Measurements from ENCODE around the gene TNMD.

Gene TNMD

DNA sequence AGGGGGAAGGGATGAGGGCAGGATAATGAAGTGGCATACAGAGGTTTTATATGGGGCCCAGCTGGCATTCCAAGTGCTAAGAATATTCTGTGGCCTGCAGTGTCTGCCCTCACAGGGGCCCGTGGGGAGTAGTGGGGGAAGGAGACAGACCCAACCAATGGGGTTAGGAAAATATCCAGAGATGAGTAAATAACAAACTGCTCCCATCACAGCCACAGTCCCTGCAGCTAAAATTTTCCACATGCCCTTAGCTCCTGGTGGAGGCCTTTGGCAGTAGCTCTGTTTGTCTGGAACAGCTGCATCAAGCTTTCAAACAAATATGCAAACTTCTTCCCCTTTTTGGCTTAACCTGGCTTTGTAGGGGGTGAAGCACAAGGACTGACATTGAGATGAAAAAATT is 62.4 kb downstream of the TNMD start:
- DNase-seq (ENCODE audit: low read depth, low spot score), result no peak
- H3K4me3 ChIP-seq (ENCODE audit: low read depth, low read length), result no peak overlapping the region
- TF ChIP-seq, protein P1, sequence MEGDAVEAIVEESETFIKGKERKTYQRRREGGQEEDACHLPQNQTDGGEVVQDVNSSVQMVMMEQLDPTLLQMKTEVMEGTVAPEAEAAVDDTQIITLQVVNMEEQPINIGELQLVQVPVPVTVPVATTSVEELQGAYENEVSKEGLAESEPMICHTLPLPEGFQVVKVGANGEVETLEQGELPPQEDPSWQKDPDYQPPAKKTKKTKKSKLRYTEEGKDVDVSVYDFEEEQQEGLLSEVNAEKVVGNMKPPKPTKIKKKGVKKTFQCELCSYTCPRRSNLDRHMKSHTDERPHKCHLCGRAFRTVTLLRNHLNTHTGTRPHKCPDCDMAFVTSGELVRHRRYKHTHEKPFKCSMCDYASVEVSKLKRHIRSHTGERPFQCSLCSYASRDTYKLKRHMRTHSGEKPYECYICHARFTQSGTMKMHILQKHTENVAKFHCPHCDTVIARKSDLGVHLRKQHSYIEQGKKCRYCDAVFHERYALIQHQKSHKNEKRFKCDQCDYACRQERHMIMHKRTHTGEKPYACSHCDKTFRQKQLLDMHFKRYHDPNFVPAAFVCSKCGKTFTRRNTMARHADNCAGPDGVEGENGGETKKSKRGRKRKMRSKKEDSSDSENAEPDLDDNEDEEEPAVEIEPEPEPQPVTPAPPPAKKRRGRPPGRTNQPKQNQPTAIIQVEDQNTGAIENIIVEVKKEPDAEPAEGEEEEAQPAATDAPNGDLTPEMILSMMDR (IDR thresholded peaks at IDR 0.05; ENCODE audit: insufficient read depth, low read length, missing control alignments), result no peak
- ChIA-PET POLR2A (no interaction called here), CTCF (interaction anchor here (0.8 to 3.4 kb wide), 5 partner anchors 11 to 121 kb away, joined by 3 to 24 read pairs (median 9); partner anchors contain the start of gene TSPAN6)

DNA sequence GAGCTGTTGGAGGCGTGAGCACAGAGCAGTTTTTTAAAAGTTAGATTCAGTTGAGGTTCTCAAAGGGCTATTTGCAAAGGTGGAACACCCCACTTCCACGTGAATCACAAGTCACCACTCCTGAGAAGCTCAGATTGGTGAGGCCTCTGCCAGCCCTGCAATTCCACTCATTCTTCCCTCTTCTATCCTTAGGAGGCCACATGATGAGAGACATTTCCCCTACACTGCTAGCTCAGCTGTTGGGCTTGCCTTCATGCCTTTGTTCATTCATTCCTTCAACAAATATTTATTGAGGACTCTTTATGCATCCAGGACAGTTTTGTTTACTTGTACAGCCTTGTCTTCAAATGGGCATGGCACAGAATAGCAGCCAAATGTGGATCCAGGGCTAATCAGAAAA is 63.0 kb downstream of the TNMD start:
- CTCF ChIA-PET, result interaction anchor here (1.4 to 3.4 kb wide), 4 partner anchors 23 to 121 kb away, joined by 3 to 24 read pairs (median 8); no protein-coding TSS in a partner anchor
- no peak for DNase-seq (ENCODE audit: low read depth, low spot score)
- no peak overlapping the region for H3K4me3 ChIP-seq (ENCODE audit: low read depth, low read length)
- TF ChIP-seq, protein P1 (IDR thresholded peaks at IDR 0.05; ENCODE audit: insufficient read depth, low read length, missing control alignments), result no peak
- POLR2A ChIA-PET, result no interaction called here

DNA sequence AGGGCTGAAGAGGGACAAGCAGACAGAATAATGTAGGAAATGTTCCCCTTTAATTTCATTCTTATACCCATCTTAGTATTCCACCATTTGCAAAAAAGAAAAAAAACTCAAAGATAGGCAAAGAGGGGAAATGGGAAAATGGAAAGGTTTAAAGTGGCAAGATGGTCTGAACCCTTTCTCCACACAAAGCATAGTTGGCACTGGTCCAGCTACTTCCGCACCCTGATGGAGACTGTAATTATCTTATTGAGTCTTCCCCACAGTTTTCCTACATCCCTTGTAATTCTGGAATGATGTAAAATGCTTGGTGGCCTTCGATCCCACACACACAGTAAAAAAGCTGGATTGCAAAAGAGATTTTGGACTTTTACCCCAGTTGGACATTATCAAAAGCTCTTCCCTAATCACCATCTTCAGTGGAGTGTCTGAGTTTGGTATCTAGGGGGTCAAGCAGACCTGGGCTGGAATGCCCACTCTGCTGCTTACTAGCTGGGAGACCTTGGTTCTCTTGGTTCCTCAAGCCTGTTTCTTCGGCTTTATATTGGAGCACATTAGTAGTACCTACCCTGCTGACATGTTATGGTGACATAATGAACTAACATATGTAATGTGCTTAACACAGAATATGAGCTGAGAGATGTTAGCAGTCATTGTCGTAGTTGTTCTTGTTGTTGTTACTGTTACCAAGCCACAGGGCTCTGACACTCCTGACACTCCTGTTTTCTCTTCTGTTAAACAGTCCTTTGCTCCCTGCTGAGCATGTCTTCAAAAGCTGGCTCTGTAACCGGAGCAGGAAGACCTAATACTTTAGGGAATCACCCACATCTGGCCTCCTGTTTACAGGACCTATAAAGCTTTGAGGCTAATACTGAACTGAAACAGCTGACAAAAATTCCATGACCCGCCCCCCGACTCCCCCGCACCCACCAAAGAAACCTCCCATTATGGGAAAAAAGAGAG is 64.0 kb downstream of the TNMD start:
- no peak overlapping the region for H3K4me3 ChIP-seq (ENCODE audit: low read depth, low read length)
- CTCF ChIA-PET, result interaction anchor here (0.9 to 3.4 kb wide), 6 partner anchors 12 to 36 kb away, joined by 3 to 24 read pairs (median 4); partner anchors contain the start of gene TSPAN6
- DNase-seq (ENCODE audit: low read depth, low spot score), result no peak
- POLR2A ChIA-PET, result interaction anchor here (1.0 kb wide), 1 partner anchor 23 kb away, joined by 4 read pairs; no protein-coding TSS in a partner anchor
- TF ChIP-seq, protein P1 (IDR thresholded peaks at IDR 0.05; ENCODE audit: insufficient read depth, low read length, missing control alignments), result no peak
